ENCODE data around the gene NPHP4.

GRCh38 chr1:6014130-6014999, 22.1 kb upstream of the NPHP4 start:
- no peak for TF ChIP-seq EP300 (IDR thresholded peaks at IDR 0.05)
- TF ChIP-seq, protein P1, sequence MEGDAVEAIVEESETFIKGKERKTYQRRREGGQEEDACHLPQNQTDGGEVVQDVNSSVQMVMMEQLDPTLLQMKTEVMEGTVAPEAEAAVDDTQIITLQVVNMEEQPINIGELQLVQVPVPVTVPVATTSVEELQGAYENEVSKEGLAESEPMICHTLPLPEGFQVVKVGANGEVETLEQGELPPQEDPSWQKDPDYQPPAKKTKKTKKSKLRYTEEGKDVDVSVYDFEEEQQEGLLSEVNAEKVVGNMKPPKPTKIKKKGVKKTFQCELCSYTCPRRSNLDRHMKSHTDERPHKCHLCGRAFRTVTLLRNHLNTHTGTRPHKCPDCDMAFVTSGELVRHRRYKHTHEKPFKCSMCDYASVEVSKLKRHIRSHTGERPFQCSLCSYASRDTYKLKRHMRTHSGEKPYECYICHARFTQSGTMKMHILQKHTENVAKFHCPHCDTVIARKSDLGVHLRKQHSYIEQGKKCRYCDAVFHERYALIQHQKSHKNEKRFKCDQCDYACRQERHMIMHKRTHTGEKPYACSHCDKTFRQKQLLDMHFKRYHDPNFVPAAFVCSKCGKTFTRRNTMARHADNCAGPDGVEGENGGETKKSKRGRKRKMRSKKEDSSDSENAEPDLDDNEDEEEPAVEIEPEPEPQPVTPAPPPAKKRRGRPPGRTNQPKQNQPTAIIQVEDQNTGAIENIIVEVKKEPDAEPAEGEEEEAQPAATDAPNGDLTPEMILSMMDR (IDR thresholded peaks at IDR 0.05), result no peak
- TF ChIP-seq CHD2 (IDR thresholded peaks at IDR 0.05; ENCODE audit: low read length, partially characterized antibody), result no peak
- TF ChIP-seq NFE2L2 (conservative IDR thresholded peaks at IDR 0.05; ENCODE audit: low read length), result no peak
- TF ChIP-seq PHF8 (IDR thresholded peaks at IDR 0.05; ENCODE audit: borderline replicate concordance, low read depth), result no peak
- TF ChIP-seq HOXB13 (CRISPR knock-in tag; IDR thresholded peaks at IDR 0.05; ENCODE audit: low read depth), result no peak
- TF ChIP-seq EHMT2 (IDR thresholded peaks at IDR 0.05; ENCODE audit: low read depth), result no peak
- TF ChIP-seq POLR2A (IDR thresholded peaks at IDR 0.05; ENCODE audit: low read length), result no peak
- TF ChIP-seq JUN (IDR thresholded peaks at IDR 0.05), result no peak
